Neural progenitor cell (in vitro differentiated cells): ENCODE results near the gene GATA5.

ENCODE experiments used
- EZH2phosphoT487 ChIP-seq: fragments of 200-600 bp; sonication (generic); IDR thresholded peaks from 2 replicates; pipeline ENCODE4 v1.6.1; 2017; ENCODE audit warnings: antibody characterized with exemption
- TF ChIP-seq, protein P1 (sequence below): fragments of 200-600 bp; sonication (generic); IDR thresholded peaks from 2 replicates; pipeline ENCODE4 v1.5.1; 2017; ENCODE audit warnings: antibody characterized with exemption, mild to moderate bottlenecking

DNA sequence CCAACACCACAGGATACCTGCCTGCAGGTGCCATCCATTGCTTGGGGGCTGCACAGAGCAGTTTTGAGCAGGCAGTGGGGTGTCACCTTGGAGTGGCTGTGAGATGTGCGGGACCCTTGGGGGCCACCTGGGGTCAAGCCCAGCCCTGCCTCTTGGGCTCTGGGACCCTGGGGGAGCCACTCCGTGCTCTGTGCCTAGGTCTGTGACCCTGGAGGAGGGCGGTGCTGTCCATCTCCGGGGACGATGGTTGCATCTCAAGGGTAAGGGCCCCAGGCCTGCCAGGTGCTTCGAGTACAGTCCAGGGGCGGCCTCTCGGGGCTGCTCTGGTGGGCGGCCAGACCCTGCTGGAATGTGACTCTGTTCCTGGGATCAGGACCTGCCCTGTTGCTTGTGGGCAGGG lies 8.7 kb upstream of the GATA5 start:
- TF ChIP-seq, protein P1, sequence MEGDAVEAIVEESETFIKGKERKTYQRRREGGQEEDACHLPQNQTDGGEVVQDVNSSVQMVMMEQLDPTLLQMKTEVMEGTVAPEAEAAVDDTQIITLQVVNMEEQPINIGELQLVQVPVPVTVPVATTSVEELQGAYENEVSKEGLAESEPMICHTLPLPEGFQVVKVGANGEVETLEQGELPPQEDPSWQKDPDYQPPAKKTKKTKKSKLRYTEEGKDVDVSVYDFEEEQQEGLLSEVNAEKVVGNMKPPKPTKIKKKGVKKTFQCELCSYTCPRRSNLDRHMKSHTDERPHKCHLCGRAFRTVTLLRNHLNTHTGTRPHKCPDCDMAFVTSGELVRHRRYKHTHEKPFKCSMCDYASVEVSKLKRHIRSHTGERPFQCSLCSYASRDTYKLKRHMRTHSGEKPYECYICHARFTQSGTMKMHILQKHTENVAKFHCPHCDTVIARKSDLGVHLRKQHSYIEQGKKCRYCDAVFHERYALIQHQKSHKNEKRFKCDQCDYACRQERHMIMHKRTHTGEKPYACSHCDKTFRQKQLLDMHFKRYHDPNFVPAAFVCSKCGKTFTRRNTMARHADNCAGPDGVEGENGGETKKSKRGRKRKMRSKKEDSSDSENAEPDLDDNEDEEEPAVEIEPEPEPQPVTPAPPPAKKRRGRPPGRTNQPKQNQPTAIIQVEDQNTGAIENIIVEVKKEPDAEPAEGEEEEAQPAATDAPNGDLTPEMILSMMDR, result no peak
- TF ChIP-seq EZH2phosphoT487, result no peak
